HG03135 (cell line): ENCODE data around the gene PTTG1.
"Not testable (repeated sequence)": the region's sequence is repeated elsewhere in the genome, so short reads cannot be mapped to it uniquely, and the experiment has no call there.

Experiments used
- ATAC-seq: cut with Tn5 transposase; IDR thresholded peaks from one replicate; pipeline ENCODE4 v1.9.1; 2021; ENCODE audit warnings: mild to moderate bottlenecking, moderate library complexity; ENCODE audit not compliant: unreplicated experiment

The PTTG1 gene

GRCh38 chr5:160420331-160420610 is 1.4 kb upstream of the PTTG1 start:
- no peak for ATAC-seq

GRCh38 chr5:160423099-160423498 is 1.4 kb downstream of the PTTG1 start:
- ATAC-seq: no peak

GRCh38 chr5:160427607-160428006 is 6.0 kb downstream of the PTTG1 start:
- no peak for ATAC-seq

GRCh38 chr5:160432196-160432595 is 10.5 kb downstream of the PTTG1 start:
- peak; percentile 26 for ATAC-seq

GRCh38 chr5:160432787-160433186 is 11.1 kb downstream of the PTTG1 start:
- ATAC-seq: no peak

GRCh38 chr5:160434022-160434531 is 12.4 kb downstream of the PTTG1 start:
- ATAC-seq: peak; percentile 61

- ATAC-seq: no peak
These were observed 13.9 kb downstream of the PTTG1 start for GRCh38 chr5:160435532-160435931.

GRCh38 chr5:160436017-160436416 is 14.4 kb downstream of the PTTG1 start:
- ATAC-seq: no peak

GRCh38 chr5:160436661-160437060 is 15.0 kb downstream of the PTTG1 start:
- not testable (repeated sequence) for ATAC-seq

GRCh38 chr5:160437271-160437670 is 15.6 kb downstream of the PTTG1 start:
- no peak for ATAC-seq

GRCh38 chr5:160438316-160439204 is 16.9 kb downstream of the PTTG1 start:
- ATAC-seq: peak; percentile 37

GRCh38 chr5:160439205-160439600 is 17.5 kb downstream of the PTTG1 start:
- ATAC-seq: peak; percentile 62

GRCh38 chr5:160441311-160441781 is 19.7 kb downstream of the PTTG1 start:
- ATAC-seq: no peak

GRCh38 chr5:160442824-160443431 is 21.3 kb downstream of the PTTG1 start:
- no peak for ATAC-seq

- ATAC-seq: no peak
These were observed 22.8 kb downstream of the PTTG1 start for GRCh38 chr5:160444407-160444806.

- ATAC-seq: peak; percentile 38
These were observed 23.5 kb downstream of the PTTG1 start for GRCh38 chr5:160445132-160445531.

- ATAC-seq: no peak
These were observed 24.1 kb downstream of the PTTG1 start for GRCh38 chr5:160445751-160446150.

- no peak for ATAC-seq
These were observed 27.2 kb downstream of the PTTG1 start for GRCh38 chr5:160448886-160449285.

GRCh38 chr5:160449458-160449857 is 27.8 kb downstream of the PTTG1 start:
- ATAC-seq: no peak

GRCh38 chr5:160450164-160450932 is 28.7 kb downstream of the PTTG1 start:
- peak; percentile 62 for ATAC-seq

GRCh38 chr5:160451281-160451680 is 29.6 kb downstream of the PTTG1 start:
- ATAC-seq: no peak
